Activated CD4-positive, alpha-beta T cell treated with anti-CD3 and anti-CD28 coated beads, Interleukin-2, amount 50 U/mL, for 1 hour (primary cell): ENCODE data around the gene PGM2.

Source experiments
- DNase-seq: peaks from one replicate; pipeline ENCODE4 v3.0.0-alpha.2; 2020

PGM2 gene

GRCh38 chr4:37867102-37867501 lies 40.6 kb downstream of the PGM2 start:
- DNase-seq = no peak

GRCh38 chr4:37868238-37868637 lies 41.8 kb downstream of the PGM2 start:
- no peak for DNase-seq

- DNase-seq = no peak
Measured at GRCh38 chr4:37872310-37872988, 46.0 kb downstream of the PGM2 start.

- DNase-seq = no peak
Measured at GRCh38 chr4:37873386-37873785, 46.9 kb downstream of the PGM2 start.

GRCh38 chr4:37876156-37876555 lies 49.7 kb downstream of the PGM2 start:
- no peak for DNase-seq

GRCh38 chr4:37879365-37879764 lies 52.9 kb downstream of the PGM2 start:
- no peak for DNase-seq

- DNase-seq = no peak
Measured at GRCh38 chr4:37881811-37882210, 55.3 kb downstream of the PGM2 start.

GRCh38 chr4:37882665-37883296 lies 56.3 kb downstream of the PGM2 start:
- no peak for DNase-seq

- no peak for DNase-seq
Measured at GRCh38 chr4:37884855-37885487, 58.5 kb downstream of the PGM2 start.

- DNase-seq = no peak
Measured at GRCh38 chr4:37885496-37885895, 59.0 kb downstream of the PGM2 start.

GRCh38 chr4:37889849-37890800 lies 63.6 kb downstream of the PGM2 start:
- DNase-seq = peak; percentile 18

- no peak for DNase-seq
Measured at GRCh38 chr4:37890801-37891259, 64.3 kb downstream of the PGM2 start, which contains the start of gene TBC1D1. Gene TBC1D1, plus strand, starts transcription at chr4:37891084. Its CDS starts 11,012 bp downstream, at chr4:37902096.

- peak; percentile 42 for DNase-seq
Measured at GRCh38 chr4:37891260-37892159, 65.0 kb downstream of the PGM2 start.

GRCh38 chr4:37892641-37893040 lies 66.2 kb downstream of the PGM2 start:
- peak; percentile 40 for DNase-seq

GRCh38 chr4:37893164-37893563 lies 66.7 kb downstream of the PGM2 start:
- DNase-seq = no peak

GRCh38 chr4:37895271-37895670 lies 68.8 kb downstream of the PGM2 start:
- DNase-seq = no peak

GRCh38 chr4:37896206-37896860 lies 69.8 kb downstream of the PGM2 start:
- DNase-seq = no peak

- no peak for DNase-seq
Measured at GRCh38 chr4:37902212-37902611, 75.7 kb downstream of the PGM2 start.

GRCh38 chr4:37902738-37903693 lies 76.5 kb downstream of the PGM2 start:
- DNase-seq = no peak

- no peak for DNase-seq
Measured at GRCh38 chr4:37903901-37904300, 77.4 kb downstream of the PGM2 start.
